ENCODE measurements around the gene AEBP1.

DNA sequence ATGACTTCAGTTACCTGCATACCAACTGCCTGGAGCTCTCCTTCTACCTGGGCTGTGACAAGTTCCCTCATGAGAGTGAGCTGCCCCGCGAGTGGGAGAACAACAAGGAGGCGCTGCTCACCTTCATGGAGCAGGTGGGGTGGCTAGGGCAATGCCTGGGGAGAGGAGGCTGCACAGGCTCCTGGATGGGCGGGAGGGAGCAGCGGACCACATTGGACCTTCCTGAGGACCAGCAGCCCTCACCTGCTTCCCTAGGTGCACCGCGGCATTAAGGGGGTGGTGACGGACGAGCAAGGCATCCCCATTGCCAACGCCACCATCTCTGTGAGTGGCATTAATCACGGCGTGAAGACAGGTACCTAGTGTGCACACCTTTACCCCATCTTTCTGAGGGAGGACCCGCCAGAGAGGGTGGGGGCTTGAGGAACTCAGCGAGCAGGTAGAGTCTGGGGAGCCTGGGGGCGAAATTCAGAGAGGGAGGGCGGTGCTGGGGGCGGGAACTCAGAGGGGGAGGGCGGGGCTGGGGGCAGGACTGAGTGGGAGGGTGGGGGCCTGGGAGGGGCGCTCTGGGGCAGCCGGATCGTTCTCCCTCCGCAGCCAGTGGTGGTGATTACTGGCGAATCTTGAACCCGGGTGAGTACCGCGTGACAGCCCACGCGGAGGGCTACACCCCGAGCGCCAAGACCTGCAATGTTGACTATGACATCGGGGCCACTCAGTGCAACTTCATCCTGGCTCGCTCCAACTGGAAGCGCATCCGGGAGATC, 9.0 kb downstream of the AEBP1 start:
- TF ChIP-seq CTCF (IDR thresholded peaks at IDR 0.05) (no peak), POLR2AphosphoS5 (IDR thresholded peaks at IDR 0.05) (no peak), POLR2A (IDR thresholded peaks at IDR 0.05; ENCODE audit: low read depth) (no peak), EP300 (IDR thresholded peaks at IDR 0.05) (no peak)

Data from esophagus muscularis mucosa (tissue), 4 donors.